ENCODE results near the gene PARP9. TPM values are rescaled to one million over a fixed set of nuclear protein-coding genes. Genes with fewer than 3 reads are reported as not detected.

Gene PARP9
- total RNA-seq = 10 to 100 TPM; 26.4 to 38.8 (median 31.2) TPM

DNA sequence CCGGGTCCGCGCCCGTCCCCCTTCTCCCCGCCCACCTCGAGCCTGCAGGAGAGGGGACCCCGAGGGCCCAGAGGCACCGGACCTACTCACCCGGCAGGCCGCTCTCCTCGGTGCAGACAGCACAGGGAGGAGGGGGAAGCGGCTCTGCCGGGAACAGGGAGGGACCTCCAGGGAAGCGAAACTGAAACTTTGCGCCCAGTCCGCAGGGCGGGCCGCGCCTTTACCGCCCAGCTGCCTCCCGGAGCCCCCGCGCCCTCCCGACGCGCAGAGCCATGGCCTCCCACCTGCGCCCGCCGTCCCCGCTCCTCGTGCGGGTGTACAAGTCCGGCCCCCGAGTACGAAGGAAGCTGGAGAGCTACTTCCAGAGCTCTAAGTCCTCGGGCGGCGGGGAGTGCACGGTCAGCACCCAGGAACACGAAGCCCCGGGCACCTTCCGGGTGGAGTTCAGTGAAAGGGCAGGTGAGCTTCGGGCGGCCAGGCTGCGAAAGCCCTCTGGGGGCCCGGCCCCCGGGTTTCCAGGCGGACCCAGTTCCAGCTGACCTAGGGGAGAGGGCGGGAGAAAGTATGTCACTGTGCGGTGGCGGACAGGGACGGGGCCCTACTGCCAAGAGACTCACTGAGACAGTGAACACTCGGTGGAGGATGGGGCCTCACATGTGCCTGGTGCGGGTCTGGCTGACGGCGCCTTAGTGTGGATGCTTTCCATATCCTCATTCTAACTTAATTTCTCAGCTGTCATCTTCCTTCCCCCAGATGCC, at the start of gene PARP9, which contains the start of gene DTX3L:
TSS of gene PARP9 (minus strand) at position 146 of the 758 bp plus-strand sequence. CDS start 4,680 bp downstream, outside the sequence.
TSS of gene DTX3L (plus strand) at position 184 of the 758 bp plus-strand sequence. CDS start at position 273, 89 bp downstream.
- Histone ChIP-seq H3K4me1 (peaks cover 0 to 29% (median 5%) of the 10 kb centered on the region in 4 donors), H3K36me3 (peaks cover 0 to 28% (median 0%) of the 10 kb centered on the region in 3 donors), H3K4me3 (peak within 1 kb of the TSS; percentile 67 to 96 (median 74)), H3K27me3 (no peaks in the 10 kb centered on the region), H3K9me3 (no peaks in the 10 kb centered on the region), H3K27ac (peak within 1 kb of the TSS; percentile 93 to 97 (median 94))
- DNase-seq = peak; percentile 75 to 93 (median 91)
- peak; percentile 80 to 81 for TF ChIP-seq POLR2A (IDR thresholded peaks at IDR 0.05)
- TF ChIP-seq, protein P1, sequence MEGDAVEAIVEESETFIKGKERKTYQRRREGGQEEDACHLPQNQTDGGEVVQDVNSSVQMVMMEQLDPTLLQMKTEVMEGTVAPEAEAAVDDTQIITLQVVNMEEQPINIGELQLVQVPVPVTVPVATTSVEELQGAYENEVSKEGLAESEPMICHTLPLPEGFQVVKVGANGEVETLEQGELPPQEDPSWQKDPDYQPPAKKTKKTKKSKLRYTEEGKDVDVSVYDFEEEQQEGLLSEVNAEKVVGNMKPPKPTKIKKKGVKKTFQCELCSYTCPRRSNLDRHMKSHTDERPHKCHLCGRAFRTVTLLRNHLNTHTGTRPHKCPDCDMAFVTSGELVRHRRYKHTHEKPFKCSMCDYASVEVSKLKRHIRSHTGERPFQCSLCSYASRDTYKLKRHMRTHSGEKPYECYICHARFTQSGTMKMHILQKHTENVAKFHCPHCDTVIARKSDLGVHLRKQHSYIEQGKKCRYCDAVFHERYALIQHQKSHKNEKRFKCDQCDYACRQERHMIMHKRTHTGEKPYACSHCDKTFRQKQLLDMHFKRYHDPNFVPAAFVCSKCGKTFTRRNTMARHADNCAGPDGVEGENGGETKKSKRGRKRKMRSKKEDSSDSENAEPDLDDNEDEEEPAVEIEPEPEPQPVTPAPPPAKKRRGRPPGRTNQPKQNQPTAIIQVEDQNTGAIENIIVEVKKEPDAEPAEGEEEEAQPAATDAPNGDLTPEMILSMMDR (IDR thresholded peaks at IDR 0.05) = peak in 2 of 6 experiments; percentile 3 to 9

DNA sequence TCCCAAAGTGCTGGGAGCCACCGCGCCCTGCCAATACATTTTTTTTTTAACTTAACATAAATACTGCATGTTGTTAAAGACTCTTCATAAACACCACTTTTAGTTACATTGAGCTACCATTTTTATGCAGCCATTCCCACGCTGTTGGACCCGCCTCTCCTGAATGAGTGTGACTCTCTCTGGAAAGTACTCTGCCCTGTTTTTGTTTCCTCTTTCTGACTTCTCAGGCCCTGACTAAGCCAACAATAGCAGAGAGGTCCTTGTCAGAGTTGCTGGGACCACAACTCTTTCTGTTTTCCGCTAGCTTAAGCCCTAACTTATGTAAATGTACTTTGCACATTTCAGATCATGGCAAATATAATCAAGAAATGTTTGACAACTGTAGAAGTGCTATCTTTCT, 48.6 kb upstream of the PARP9 start:
- no peak for DNase-seq
- no peaks in the 10 kb centered on the region for H3K4me1 ChIP-seq
- no peak overlapping the region for H3K27ac ChIP-seq
- H3K27me3 ChIP-seq = no peaks in the 10 kb centered on the region
- no peaks in the 10 kb centered on the region for H3K9me3 ChIP-seq
- TF ChIP-seq, protein P1 (IDR thresholded peaks at IDR 0.05) = no peak
- TF ChIP-seq POLR2A (IDR thresholded peaks at IDR 0.05) = no peak
- H3K4me3 ChIP-seq = no peak overlapping the region
- no peaks in the 10 kb centered on the region for H3K36me3 ChIP-seq

- no peaks in the 10 kb centered on the region for H3K9me3 ChIP-seq
Measured at GRCh38 chr3:122609798-122610559, 45.9 kb upstream of the PARP9 start.

GRCh38 chr3:122608916-122609315, 44.8 kb upstream of the PARP9 start:
- Histone ChIP-seq H3K27ac (no peak overlapping the region), H3K36me3 (no peaks in the 10 kb centered on the region), H3K9me3 (no peaks in the 10 kb centered on the region), H3K4me1 (no peaks in the 10 kb centered on the region), H3K27me3 (no peaks in the 10 kb centered on the region), H3K4me3 (no peak overlapping the region)
- no peak for DNase-seq
- TF ChIP-seq, protein P1 (IDR thresholded peaks at IDR 0.05) = no peak
- TF ChIP-seq POLR2A (IDR thresholded peaks at IDR 0.05) = no peak

More at GRCh38 chr3:122609798-122610559, 45.9 kb upstream of the PARP9 start:
- no peaks in the 10 kb centered on the region for H3K36me3 ChIP-seq
- no peak for DNase-seq
- H3K4me1 ChIP-seq = no peaks in the 10 kb centered on the region
- TF ChIP-seq, protein P1 (IDR thresholded peaks at IDR 0.05) = no peak
- no peak for TF ChIP-seq POLR2A (IDR thresholded peaks at IDR 0.05)
- no peak overlapping the region for H3K27ac ChIP-seq
- H3K27me3 ChIP-seq = no peaks in the 10 kb centered on the region
- no peak overlapping the region for H3K4me3 ChIP-seq

DNA sequence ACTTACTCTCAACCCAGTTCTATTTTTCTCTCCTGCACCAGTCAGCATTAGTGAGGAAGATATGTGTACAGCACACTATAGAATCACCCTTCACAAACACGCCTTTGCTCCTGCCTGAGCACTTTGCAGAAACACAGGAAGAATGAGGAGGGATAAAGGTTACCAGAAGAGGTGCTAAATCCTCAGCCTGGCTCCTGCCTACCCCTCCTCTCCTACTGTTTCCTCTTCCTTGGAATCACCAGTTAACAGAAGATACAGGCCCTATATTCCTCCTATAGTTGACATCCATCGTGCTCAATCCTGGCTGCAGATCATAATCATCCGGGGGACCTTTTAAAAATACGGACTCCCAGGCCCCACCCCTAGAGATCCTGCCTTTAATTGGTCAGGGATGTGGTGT, 42.2 kb upstream of the PARP9 start:
- no peak overlapping the region for H3K4me3 ChIP-seq
- no peaks in the 10 kb centered on the region for H3K4me1 ChIP-seq
- H3K36me3 ChIP-seq = no peaks in the 10 kb centered on the region
- no peaks in the 10 kb centered on the region for H3K9me3 ChIP-seq
- no peak for DNase-seq
- no peaks in the 10 kb centered on the region for H3K27me3 ChIP-seq
- H3K27ac ChIP-seq = no peak overlapping the region
- TF ChIP-seq, protein P1 (IDR thresholded peaks at IDR 0.05) = no peak
- no peak for TF ChIP-seq POLR2A (IDR thresholded peaks at IDR 0.05)
